LNCaP clone FGC (cell line): ENCODE results near the gene NR4A3.

Source experiments
- DNase-seq: peaks from one replicate; pipeline ENCODE4 v3.0.0-alpha.2; 2011; ENCODE audit warnings: low read depth
- H3K4me3 ChIP-seq: 2 replicates; pipeline ENCODE4 v1.5.1; 2011; ENCODE audit warnings: mild to moderate bottlenecking, low read depth, low read length, control low read depth
- CTCF ChIP-seq: IDR thresholded peaks from 2 replicates; pipeline ENCODE4 v1.5.1; 2012; ENCODE audit warnings: mild to moderate bottlenecking; ENCODE audit not compliant: control insufficient read depth, insufficient read depth; ENCODE audit errors: extremely low read depth

NR4A3 gene

GRCh38 chr9:99814359-99814758 lies 7.3 kb upstream of the NR4A3 start:
- TF ChIP-seq CTCF = no peak
- DNase-seq = no peak
- no peak overlapping the region for H3K4me3 ChIP-seq

- DNase-seq = no peak
- TF ChIP-seq CTCF = no peak
- H3K4me3 ChIP-seq = no peak overlapping the region
Observed at GRCh38 chr9:99816392-99816791, 5.3 kb upstream of the NR4A3 start.

GRCh38 chr9:99818500-99818899 lies 3.2 kb upstream of the NR4A3 start:
- TF ChIP-seq CTCF = no peak
- no peak for DNase-seq
- H3K4me3 ChIP-seq = peak overlapping the region; percentile 89

- no peak for TF ChIP-seq CTCF
- peak overlapping the region; percentile 89 for H3K4me3 ChIP-seq
- no peak for DNase-seq
Observed at GRCh38 chr9:99819123-99819855, 2.4 kb upstream of the NR4A3 start.

- peak overlapping the region; percentile 89 for H3K4me3 ChIP-seq
- TF ChIP-seq CTCF = 0 out of 2 replicates have a peak, but pooled peaks have one; percentile 1
- peak; percentile 44 for DNase-seq
Observed at GRCh38 chr9:99819856-99820684, 1.6 kb upstream of the NR4A3 start.

GRCh38 chr9:99820685-99821395 lies 845 bp upstream of the NR4A3 start:
- TF ChIP-seq CTCF = no peak
- no peak for DNase-seq
- H3K4me3 ChIP-seq = peak overlapping the region; percentile 89
